DOHH2 (cell line): ENCODE measurements around the gene PDE7B.

ENCODE experiments used
- CTCF ChIP-seq: fragments of 200-600 bp; sonication (generic); IDR thresholded peaks from one replicate; pipeline ENCODE4 v1.5.1; 2014; ENCODE audit warnings: antibody characterized with exemption, mild to moderate bottlenecking, low read depth, low read length; ENCODE audit not compliant: poor library complexity, severe bottlenecking
- EZH2phosphoT487 ChIP-seq: fragments of 200-600 bp; sonication (generic); IDR thresholded peaks from 2 replicates; pipeline ENCODE4 v1.6.1; 2017; ENCODE audit warnings: borderline replicate concordance, mild to moderate bottlenecking, antibody characterized with exemption, low read length, moderate library complexity, mixed read lengths

GRCh38 chr6:135877666-135878065 is 26.2 kb downstream of the PDE7B start:
- TF ChIP-seq CTCF (no peak), EZH2phosphoT487 (no peak)
